ENCODE measurements around the gene HOXD13. TPM values are rescaled to one million over a fixed set of nuclear protein-coding genes. Genes with fewer than 3 reads are reported as not detected.

Gene HOXD13
- total RNA-seq, 4 donors from 2014 or later = not detected

GRCh38 chr2:176142281-176142680 lies 49.8 kb downstream of the HOXD13 start:
- Histone ChIP-seq H3K36me3 (no peaks in the 10 kb centered on the region), H3K4me1 (peaks cover 0 to 14% of the 10 kb centered on the region in 2 donors), H3K4me3 (replicated peaks in 1 of 3) (no peak overlapping the region), H3K27ac (no peak overlapping the region), H3K9me3 (no peaks in the 10 kb centered on the region), H3K27me3 (peaks cover 42% of the 10 kb centered on the region)
- TF ChIP-seq, protein P1, sequence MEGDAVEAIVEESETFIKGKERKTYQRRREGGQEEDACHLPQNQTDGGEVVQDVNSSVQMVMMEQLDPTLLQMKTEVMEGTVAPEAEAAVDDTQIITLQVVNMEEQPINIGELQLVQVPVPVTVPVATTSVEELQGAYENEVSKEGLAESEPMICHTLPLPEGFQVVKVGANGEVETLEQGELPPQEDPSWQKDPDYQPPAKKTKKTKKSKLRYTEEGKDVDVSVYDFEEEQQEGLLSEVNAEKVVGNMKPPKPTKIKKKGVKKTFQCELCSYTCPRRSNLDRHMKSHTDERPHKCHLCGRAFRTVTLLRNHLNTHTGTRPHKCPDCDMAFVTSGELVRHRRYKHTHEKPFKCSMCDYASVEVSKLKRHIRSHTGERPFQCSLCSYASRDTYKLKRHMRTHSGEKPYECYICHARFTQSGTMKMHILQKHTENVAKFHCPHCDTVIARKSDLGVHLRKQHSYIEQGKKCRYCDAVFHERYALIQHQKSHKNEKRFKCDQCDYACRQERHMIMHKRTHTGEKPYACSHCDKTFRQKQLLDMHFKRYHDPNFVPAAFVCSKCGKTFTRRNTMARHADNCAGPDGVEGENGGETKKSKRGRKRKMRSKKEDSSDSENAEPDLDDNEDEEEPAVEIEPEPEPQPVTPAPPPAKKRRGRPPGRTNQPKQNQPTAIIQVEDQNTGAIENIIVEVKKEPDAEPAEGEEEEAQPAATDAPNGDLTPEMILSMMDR (IDR thresholded peaks at IDR 0.05) = no peak
- no peak for TF ChIP-seq POLR2A (IDR thresholded peaks at IDR 0.05)
- WGBS, 2 donors = 91 to 93% methylated on average over 2 of the region's 2 CpGs
- DNase-seq = no peak
- intact Hi-C loops (cut with DNase I) = loop anchor here (5.0 kb wide), 1 partner anchor 410 kb away; no protein-coding TSS in a partner anchor

Other genes with a start within 250 kb of the HOXD13 start
- 10 to 100 TPM; 18.9 to 48.1 (median 20.2) TPM for gene LNPK, start 90.5 kb upstream of the HOXD13 start, total RNA-seq
- gene EVX2, start 8.8 kb upstream of the HOXD13 start, total RNA-seq = not detected
- not detected for gene HOXD12, start 7.1 kb downstream of the HOXD13 start, total RNA-seq
- not detected for gene HOXD11, start 14.6 kb downstream of the HOXD13 start, total RNA-seq
- under 1 TPM in 2 of 4 donors, not detected in 2; 0.33 to 0.54 TPM for gene HOXD10, start 24.1 kb downstream of the HOXD13 start, total RNA-seq
- 1 to 10 TPM in 3 of 4 donors, under 1 TPM in 1; 0.83 to 3.9 (median 2.3) TPM for gene HOXD9, start 30.0 kb downstream of the HOXD13 start, total RNA-seq
- 10 to 100 TPM in 2 of 4 donors, 1 to 10 TPM in 2; 4.1 to 24.9 (median 9.9) TPM for gene HOXD8, start 37.0 kb downstream of the HOXD13 start, total RNA-seq
- 1 to 10 TPM; 1.6 to 4.8 (median 3.3) TPM for gene HOXD4, start 58.8 kb downstream of the HOXD13 start, total RNA-seq
- 1 to 10 TPM in 3 of 4 donors, under 1 TPM in 1; 0.75 to 5.0 (median 3.1) TPM for gene HOXD3, start 64.6 kb downstream of the HOXD13 start, total RNA-seq
- under 1 TPM in 2 of 4 donors, not detected in 2; 0.11 to 0.40 TPM for gene HOXD1, start 95.9 kb downstream of the HOXD13 start, total RNA-seq
- gene MTX2, start 176.7 kb downstream of the HOXD13 start, total RNA-seq = 10 to 100 TPM; 23.4 to 42.0 (median 33.7) TPM

All from thyroid gland (tissue), 4 donors.